ENCODE results near the gene ZNF586.

DNA sequence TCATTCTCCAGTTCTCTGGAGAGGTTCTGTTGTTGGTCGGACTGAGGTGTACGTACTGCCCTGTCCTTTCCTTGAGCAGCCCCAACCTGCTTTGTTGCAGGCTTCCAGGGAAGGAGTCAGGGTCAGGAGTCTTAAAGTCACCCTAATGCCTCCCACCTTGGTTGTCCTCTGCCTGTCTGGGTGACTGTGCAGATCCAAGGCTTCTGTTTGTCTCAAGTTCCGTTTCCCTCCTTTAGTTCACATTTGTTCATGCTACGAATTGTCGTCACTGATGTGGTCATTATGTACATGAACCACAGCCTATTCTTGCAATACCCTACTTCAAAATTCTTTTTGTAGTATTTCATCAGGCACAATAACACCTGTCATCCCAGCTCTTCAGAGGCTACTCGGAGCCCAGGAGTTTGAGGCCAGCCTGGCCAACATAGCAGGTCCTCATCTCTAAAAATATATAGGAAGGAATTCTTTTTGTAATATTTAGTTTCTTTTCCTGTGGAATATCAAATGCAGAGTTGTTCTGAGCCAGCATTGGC is 7.4 kb downstream of the ZNF586 start:
- TF ChIP-seq, protein P1, sequence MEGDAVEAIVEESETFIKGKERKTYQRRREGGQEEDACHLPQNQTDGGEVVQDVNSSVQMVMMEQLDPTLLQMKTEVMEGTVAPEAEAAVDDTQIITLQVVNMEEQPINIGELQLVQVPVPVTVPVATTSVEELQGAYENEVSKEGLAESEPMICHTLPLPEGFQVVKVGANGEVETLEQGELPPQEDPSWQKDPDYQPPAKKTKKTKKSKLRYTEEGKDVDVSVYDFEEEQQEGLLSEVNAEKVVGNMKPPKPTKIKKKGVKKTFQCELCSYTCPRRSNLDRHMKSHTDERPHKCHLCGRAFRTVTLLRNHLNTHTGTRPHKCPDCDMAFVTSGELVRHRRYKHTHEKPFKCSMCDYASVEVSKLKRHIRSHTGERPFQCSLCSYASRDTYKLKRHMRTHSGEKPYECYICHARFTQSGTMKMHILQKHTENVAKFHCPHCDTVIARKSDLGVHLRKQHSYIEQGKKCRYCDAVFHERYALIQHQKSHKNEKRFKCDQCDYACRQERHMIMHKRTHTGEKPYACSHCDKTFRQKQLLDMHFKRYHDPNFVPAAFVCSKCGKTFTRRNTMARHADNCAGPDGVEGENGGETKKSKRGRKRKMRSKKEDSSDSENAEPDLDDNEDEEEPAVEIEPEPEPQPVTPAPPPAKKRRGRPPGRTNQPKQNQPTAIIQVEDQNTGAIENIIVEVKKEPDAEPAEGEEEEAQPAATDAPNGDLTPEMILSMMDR (IDR thresholded peaks at IDR 0.05): no peak
- no peak for TF ChIP-seq POLR2A (IDR thresholded peaks at IDR 0.05)
- no peak for TF ChIP-seq POLR2AphosphoS5 (IDR thresholded peaks at IDR 0.05)
